Mammary epithelial cell (primary cell): ENCODE results near the gene TTLL6.

Experiments
- CTCF ChIP-seq, 2 donors: IDR thresholded peaks in 1 of 2; conservative IDR thresholded peaks in 1 of 2; 2 replicates each; pipeline ENCODE4 v1.5.1; 2011 to 2012; ENCODE audit warnings: inconsistent platforms in 2 of 2, low read length in 2 of 2, mild to moderate bottlenecking in 2 of 2, control low read depth in 1 of 2, low read depth in 1 of 2; ENCODE audit not compliant: insufficient read depth in 1 of 2; ENCODE audit errors: extremely low read depth in 1 of 2
- EZH2 ChIP-seq: IDR thresholded peaks from 2 replicates; pipeline ENCODE4 v1.6.1; 2012; ENCODE audit warnings: low read length, inconsistent platforms, borderline replicate concordance

GRCh38 chr17:48800626-48801217 lies 16.3 kb downstream of the TTLL6 start:
- TF ChIP-seq CTCF (conservative IDR thresholded peaks at IDR 0.05 in 1 of 2, IDR thresholded peaks at IDR 0.05 in 1 of 2; ENCODE audit: extremely low read depth in 1 of 2, insufficient read depth in 1 of 2, low read depth in 1 of 2, low read length in 2 of 2), result no peak
- no peak for TF ChIP-seq EZH2
